ENCODE results near the gene BNIP3.

The BNIP3 gene

DNA sequence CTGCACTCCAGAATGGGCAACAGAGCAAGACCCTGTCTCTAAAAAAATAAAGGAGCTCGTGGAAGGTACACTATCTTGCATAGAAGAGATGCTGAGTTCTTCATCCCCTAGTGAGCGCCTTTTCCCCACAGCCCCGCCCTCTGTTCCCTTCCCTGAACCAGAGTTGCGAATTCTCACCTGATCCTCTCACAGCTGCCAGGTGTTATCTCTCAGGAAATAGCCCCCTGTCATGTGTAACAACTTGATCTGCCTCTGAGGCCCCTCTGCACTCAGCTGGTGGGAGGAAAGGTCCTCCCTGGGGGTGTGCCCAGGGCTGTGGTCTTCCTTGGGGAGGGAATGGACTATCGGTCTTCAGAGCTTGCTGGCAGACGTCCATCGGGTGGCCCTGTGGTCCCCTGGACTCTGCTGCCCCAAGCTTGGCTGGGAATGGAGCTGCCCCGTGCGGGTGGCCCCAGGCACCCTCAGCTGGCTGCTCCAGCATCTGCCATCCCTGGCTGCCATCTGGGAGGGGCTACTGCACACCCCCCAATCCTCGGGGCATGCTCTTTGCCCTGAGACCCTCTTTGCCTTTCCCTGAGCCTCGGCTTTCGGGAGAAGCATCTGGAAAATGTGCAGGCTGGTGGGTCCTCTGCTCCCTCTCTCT is 21.7 kb upstream of the BNIP3 start:
- no peaks in the 10 kb centered on the region for H3K4me1 ChIP-seq (ENCODE audit: control insufficient read depth, insufficient read depth, low read length)
- H3K27ac ChIP-seq (ENCODE audit: extremely low read depth, low read depth, low read length): no peak overlapping the region
- H3K4me3 ChIP-seq (ENCODE audit: low read depth, low read length): no peak overlapping the region
- H3K36me3 ChIP-seq (ENCODE audit: control insufficient read depth in 2 of 2, insufficient read depth in 1 of 2, low read length in 2 of 2): no peaks in the 10 kb centered on the region
- CTCF ChIA-PET: interaction anchor here (0.5 kb wide), 1 partner anchor 12 kb away, joined by 3 read pairs; no protein-coding TSS in a partner anchor
- POLR2A ChIA-PET: no interaction called here
- no peaks in the 10 kb centered on the region for H3K9me3 ChIP-seq (ENCODE audit: control insufficient read depth, insufficient read depth, low read depth, low read length)
- no peak for TF ChIP-seq ZNF426 (tag by site-specific recombination; IDR thresholded peaks at IDR 0.05)

- Histone ChIP-seq H3K36me3 (ENCODE audit: control insufficient read depth in 2 of 2, insufficient read depth in 1 of 2, low read length in 2 of 2) (no peaks in the 10 kb centered on the region), H3K4me3 (ENCODE audit: low read depth, low read length) (no peak overlapping the region), H3K9me3 (ENCODE audit: control insufficient read depth, insufficient read depth, low read depth, low read length) (no peaks in the 10 kb centered on the region), H3K4me1 (ENCODE audit: control insufficient read depth, insufficient read depth, low read length) (no peaks in the 10 kb centered on the region), H3K27ac (ENCODE audit: extremely low read depth, low read depth, low read length) (no peak overlapping the region)
- ChIA-PET CTCF (interaction anchor here (1.0 to 1.7 kb wide), 3 partner anchors 21 to 102 kb away, joined by 3 to 10 read pairs (median 4); no protein-coding TSS in a partner anchor), POLR2A (no interaction called here)
- TF ChIP-seq, protein P1, sequence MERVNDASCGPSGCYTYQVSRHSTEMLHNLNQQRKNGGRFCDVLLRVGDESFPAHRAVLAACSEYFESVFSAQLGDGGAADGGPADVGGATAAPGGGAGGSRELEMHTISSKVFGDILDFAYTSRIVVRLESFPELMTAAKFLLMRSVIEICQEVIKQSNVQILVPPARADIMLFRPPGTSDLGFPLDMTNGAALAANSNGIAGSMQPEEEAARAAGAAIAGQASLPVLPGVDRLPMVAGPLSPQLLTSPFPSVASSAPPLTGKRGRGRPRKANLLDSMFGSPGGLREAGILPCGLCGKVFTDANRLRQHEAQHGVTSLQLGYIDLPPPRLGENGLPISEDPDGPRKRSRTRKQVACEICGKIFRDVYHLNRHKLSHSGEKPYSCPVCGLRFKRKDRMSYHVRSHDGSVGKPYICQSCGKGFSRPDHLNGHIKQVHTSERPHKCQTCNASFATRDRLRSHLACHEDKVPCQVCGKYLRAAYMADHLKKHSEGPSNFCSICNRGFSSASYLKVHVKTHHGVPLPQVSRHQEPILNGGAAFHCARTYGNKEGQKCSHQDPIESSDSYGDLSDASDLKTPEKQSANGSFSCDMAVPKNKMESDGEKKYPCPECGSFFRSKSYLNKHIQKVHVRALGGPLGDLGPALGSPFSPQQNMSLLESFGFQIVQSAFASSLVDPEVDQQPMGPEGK (tag by site-specific recombination; IDR thresholded peaks at IDR 0.05): no peak
- no peak for TF ChIP-seq ZNF701 (tag by site-specific recombination; IDR thresholded peaks at IDR 0.05)
- TF ChIP-seq ZBTB7A (tag by site-specific recombination; IDR thresholded peaks at IDR 0.05; ENCODE audit: low read depth): no peak
- TF ChIP-seq YY2 (tag by site-specific recombination; IDR thresholded peaks at IDR 0.05): no peak
- TF ChIP-seq KLF16 (tag by site-specific recombination; IDR thresholded peaks at IDR 0.05): no peak
- TF ChIP-seq ZNF707 (tag by site-specific recombination; IDR thresholded peaks at IDR 0.05): no peak
- TF ChIP-seq ZNF311 (tag by site-specific recombination; IDR thresholded peaks at IDR 0.05; ENCODE audit: borderline replicate concordance): no peak
- no peak for TF ChIP-seq ZNF518A (tag by site-specific recombination; conservative IDR thresholded peaks at IDR 0.05; ENCODE audit: low read depth)
- no peak for TF ChIP-seq ZNF843 (tag by site-specific recombination; IDR thresholded peaks at IDR 0.05)
- TF ChIP-seq, protein P2, sequence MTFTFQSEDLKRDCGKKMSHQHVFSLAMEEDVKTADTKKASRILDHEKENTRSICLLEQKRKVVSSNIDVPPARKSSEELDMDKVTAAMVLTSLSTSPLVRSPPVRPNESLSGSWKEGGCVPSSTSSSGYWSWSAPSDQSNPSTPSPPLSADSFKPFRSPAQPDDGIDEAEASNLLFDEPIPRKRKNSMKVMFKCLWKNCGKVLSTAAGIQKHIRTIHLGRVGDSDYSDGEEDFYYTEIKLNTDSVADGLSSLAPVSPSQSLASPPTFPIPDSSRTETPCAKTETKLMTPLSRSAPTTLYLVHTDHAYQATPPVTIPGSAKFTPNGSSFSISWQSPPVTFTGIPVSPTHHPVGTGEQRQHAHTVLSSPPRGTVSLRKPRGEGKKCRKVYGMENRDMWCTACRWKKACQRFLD (tag by site-specific recombination; IDR thresholded peaks at IDR 0.05): no peak
- no peak for TF ChIP-seq ZNF416 (tag by site-specific recombination; IDR thresholded peaks at IDR 0.05)
- no peak for TF ChIP-seq ZNF175 (tag by site-specific recombination; IDR thresholded peaks at IDR 0.05)
- TF ChIP-seq, protein P3, sequence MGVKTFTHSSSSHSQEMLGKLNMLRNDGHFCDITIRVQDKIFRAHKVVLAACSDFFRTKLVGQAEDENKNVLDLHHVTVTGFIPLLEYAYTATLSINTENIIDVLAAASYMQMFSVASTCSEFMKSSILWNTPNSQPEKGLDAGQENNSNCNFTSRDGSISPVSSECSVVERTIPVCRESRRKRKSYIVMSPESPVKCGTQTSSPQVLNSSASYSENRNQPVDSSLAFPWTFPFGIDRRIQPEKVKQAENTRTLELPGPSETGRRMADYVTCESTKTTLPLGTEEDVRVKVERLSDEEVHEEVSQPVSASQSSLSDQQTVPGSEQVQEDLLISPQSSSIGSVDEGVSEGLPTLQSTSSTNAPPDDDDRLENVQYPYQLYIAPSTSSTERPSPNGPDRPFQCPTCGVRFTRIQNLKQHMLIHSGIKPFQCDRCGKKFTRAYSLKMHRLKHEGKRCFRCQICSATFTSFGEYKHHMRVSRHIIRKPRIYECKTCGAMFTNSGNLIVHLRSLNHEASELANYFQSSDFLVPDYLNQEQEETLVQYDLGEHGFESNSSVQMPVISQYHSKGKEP (tag by site-specific recombination; IDR thresholded peaks at IDR 0.05): no peak
- no peak for TF ChIP-seq CTCF (tag by site-specific recombination; IDR thresholded peaks at IDR 0.05)
- no peak for TF ChIP-seq SALL2 (tag by site-specific recombination; IDR thresholded peaks at IDR 0.05; ENCODE audit: borderline replicate concordance)
- TF ChIP-seq ZFP41 (tag by site-specific recombination; IDR thresholded peaks at IDR 0.05; ENCODE audit: borderline replicate concordance): no peak
Measured at GRCh38 chr10:132002004-132002403, 20.3 kb upstream of the BNIP3 start.

Data from HEK293 (cell line).